DMS53 (cell line): ENCODE data around the gene PPY.
A peak's percentile ranks its signal among the peaks of the same experiment; 100 is the strongest.
"Not testable (repeated sequence)": the region's sequence is repeated elsewhere in the genome, so short reads cannot be mapped to it uniquely, and the experiment has no call there.

ENCODE experiments used
- DNase-seq: peaks from one replicate; lab custom pipeline; 2025; lab: John Stamatoyannopoulos, UW

The PPY gene

DNA sequence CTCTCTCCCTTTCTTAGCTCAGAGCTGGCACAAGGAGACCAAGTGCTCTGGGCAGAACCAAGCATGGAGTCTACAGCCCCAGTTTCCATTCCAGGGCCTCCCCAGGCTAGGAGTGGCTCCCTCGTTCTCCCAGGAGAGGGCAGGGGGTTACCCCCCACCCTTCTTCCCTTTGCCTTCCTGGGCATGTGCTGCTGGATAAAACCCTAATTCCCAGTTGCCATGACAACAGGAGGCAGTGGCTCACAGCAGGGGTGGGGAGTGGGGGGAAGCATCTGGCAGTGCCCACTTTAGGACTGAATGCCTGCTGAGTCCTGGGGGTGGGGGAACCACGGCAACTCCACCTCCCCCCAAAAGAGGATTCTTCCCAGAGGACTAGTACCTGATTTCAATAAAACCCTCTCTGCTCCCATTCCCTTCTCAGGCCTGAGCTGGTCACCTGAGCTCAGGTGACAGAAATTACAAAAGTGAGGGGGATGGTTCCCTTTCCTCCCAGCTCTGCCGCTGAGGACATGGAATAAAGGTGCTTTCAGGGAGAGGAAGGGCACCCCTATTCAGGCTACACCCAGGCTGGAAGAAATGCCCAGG lies 36.8 kb downstream of the PPY start:
- no peak for DNase-seq

DNA sequence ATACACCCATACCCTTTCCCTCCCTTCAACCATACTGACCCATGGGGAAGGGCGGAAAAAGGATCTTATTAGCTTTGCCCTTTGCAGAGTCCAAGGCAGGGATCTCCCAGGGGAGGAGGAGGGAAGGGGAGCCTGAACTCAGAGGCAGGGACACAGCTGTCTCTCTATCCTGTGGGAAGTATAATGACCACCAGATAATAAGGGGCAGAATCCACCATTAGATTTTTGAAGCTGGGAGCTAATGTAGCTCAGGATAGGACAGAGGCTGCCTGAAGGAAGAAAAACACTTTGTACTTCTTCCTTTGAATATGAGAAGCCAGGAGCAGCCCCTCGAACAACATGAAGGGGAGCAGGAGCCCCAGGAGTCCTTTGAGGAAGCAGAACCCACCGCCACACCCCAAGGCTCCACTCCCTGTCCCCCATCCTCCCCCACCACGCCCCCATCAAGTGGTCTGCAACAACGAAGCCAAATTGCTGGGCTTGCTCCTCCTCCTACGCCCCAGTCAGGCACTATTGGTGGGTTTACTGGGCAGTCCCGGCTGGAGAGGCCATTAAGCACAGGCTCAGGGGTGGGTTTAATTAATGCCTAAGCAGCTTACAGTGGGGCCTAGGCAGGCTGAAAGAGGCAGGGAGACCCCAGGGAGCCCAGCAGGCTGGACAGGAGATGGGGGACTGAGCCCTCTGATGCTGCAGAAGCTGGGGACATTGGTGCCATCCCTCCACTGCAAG lies 40.3 kb downstream of the PPY start:
- DNase-seq, result no peak

- peak; percentile 64 for DNase-seq
Observed at GRCh38 chr17:43900858-43901754, 41.2 kb downstream of the PPY start.

- peak; percentile 96 for DNase-seq
Observed at GRCh38 chr17:43900183-43900857, 42.0 kb downstream of the PPY start.

- DNase-seq, result peak; percentile 43
Observed at GRCh38 chr17:43898446-43898845, 43.8 kb downstream of the PPY start.

DNA sequence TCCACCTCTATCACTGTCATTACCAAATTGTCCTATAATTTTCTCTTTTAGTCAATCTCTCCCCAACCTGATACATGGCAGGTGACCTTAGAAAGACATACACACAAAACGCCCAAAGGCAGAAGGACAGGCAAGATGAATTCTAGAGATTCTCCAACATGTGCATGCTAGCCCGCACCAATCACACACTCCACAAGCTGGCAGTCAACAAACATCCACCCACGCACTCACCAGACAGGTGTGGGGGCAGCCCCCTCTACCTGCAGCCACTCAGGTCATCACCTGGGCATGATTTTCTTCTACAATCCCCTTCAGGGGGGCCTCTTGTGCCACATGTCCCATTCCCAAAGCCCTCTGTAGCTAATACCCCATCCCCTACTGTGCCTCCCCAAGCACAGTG lies 44.4 kb downstream of the PPY start:
- no peak for DNase-seq

DNA sequence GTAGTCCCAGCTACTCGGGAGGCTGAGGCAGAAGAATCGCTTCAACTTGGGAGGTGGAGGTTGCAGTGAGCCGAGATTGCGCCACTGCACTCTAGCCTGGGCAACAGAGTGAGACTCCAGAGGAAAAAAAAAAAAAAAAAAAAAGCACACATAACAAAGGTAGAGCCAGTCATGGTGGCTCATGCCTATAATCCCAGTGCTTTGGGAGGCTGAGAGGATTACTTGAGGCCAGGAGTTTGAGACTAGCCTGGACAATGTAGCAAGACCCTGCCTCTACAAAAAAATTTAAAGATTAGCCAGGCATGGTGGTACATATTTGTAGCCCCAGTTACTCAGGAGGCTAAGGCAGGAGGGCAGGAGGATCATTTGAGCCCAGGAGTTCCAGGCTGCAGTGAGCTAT lies 47.8 kb downstream of the PPY start:
- not testable (repeated sequence) for DNase-seq

- no peak for DNase-seq
Observed at GRCh38 chr17:43892647-43892952, 49.7 kb downstream of the PPY start.

- peak; percentile 35 for DNase-seq
Observed at GRCh38 chr17:43891851-43892646, 50.2 kb downstream of the PPY start.
